Measurements from ENCODE around the gene EP400.
"Not testable (repeated sequence)": the region's sequence is repeated elsewhere in the genome, so short reads cannot be mapped to it uniquely, and the experiment has no call there.

EP400 gene

DNA sequence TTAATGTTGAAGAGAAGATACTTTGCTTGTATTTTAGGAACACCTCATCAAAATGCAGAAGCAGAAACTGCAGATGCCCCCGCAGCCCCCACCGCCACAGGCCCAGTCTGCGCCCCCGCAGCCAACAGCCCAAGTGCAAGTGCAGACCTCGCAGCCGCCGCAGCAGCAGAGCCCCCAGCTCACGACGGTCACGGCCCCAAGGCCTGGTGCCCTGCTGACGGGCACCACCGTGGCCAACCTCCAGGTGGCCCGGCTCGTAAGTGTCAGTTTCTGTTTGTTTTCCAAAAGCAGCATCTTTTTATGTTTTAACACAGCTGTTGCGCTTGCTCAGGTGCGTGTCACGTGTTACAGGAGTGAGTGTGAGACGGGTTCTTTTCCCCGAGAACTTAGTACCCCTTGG lies 114.9 kb downstream of the EP400 start:
- no peak for DNase-seq

DNA sequence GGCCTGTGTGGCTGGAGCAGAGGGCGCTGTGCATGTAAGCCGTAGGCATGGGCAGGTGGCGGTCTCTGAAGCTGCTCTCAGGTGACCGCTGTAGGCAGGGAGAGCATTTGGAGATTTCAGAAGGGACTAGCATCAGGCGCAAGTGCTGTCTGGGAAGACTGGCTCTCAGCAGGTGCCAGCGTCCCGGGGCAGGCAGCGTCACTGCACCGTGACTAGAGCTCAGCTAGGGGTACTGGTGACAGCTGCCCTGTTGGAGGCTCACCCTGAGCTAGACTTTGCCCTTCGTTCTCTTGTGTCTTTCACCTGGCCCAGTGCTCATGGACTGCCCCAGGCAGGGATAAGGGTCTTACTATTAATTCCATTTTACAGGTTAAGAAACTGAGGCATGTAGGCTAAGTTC lies 115.5 kb downstream of the EP400 start:
- no peak for DNase-seq

DNA sequence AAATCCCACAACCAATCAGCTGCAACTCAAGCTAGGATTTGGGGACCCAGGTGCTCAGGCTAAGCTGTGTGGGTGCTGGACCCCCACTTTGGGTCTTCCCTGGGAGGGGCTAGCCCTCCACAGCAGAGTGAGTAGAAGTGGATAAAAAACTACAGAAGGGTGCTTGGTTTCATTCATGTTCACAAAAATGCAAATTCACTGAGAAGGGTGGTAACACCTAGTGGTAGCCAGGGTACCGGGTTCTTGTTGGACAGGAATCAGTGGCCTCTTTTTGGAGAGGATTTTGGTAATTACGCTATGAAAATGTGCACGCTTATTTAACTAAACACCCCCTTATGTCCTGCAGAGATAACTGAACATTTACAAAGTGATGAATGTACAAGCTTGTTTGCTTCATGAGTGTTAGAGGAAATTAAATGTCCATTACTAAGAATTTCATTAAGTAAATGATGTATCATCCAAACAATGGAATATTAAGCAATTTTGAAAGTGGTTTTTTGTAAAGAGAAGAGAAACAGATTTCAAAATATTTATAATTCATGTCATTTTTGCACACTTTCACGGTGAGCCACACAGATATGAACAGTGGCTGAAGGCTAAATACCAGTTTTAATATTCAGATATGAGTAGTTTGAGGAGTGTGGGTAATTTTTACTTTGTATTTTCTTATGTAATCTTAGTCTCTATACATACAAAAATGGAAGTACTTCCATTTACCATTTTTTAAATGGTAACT lies 116.0 kb downstream of the EP400 start:
- no peak for DNase-seq

DNA sequence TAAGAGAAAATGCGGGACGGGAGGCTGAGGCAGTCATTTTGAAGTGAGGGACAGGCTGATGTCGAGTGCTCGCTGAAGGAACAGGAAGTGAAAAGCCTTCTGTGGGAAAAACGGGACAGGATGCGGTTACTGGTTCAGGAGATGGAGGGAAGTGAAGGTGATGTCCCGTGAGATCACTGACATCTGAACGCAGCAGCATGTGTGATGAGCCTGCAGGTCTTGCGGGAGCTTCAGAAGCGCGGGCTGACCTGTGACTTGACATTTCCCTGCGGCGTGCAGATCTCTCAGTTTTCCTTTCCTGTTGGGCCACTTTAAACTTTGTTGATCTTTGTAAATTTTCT lies 116.6 kb downstream of the EP400 start:
- peak in 1 of 58 donors; percentile 28 for DNase-seq

DNA sequence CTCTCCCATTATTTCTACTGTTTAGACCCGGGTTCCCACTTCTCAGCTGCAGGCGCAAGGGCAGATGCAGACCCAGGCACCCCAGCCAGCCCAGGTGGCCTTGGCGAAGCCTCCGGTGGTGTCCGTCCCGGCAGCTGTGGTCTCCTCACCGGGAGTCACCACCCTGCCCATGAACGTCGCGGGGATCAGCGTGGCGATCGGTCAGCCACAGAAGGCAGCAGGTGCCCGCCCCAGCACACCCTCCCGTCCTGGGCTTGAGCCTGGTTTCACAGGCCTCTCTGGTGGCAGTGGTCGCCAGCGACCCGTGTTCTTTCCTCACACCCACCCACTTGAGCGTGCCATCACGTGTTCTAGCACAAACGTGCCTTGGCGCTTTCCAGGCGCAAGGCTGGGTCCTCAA lies 117.0 kb downstream of the EP400 start:
- no peak for DNase-seq

DNA sequence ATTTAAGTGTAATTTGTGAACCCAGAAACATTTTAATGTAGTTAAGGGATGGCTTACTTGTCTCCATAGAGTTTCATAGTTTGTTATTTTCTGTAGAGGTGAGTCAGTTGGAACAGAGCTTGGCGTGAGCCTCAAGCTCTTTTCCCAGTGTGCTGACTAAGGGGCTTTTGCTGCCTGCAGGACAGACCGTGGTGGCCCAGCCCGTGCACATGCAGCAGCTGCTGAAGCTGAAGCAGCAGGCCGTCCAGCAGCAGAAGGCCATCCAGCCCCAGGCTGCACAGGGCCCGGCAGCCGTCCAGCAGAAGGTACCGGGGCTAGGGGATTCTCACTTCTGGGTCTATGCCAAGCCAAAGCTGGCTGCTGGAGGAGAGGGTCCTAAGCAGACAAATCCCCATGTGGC lies 117.4 kb downstream of the EP400 start:
- no peak for DNase-seq

GRCh38 chr12:132068250-132068649 lies 118.5 kb downstream of the EP400 start:
- DNase-seq = no peak

DNA sequence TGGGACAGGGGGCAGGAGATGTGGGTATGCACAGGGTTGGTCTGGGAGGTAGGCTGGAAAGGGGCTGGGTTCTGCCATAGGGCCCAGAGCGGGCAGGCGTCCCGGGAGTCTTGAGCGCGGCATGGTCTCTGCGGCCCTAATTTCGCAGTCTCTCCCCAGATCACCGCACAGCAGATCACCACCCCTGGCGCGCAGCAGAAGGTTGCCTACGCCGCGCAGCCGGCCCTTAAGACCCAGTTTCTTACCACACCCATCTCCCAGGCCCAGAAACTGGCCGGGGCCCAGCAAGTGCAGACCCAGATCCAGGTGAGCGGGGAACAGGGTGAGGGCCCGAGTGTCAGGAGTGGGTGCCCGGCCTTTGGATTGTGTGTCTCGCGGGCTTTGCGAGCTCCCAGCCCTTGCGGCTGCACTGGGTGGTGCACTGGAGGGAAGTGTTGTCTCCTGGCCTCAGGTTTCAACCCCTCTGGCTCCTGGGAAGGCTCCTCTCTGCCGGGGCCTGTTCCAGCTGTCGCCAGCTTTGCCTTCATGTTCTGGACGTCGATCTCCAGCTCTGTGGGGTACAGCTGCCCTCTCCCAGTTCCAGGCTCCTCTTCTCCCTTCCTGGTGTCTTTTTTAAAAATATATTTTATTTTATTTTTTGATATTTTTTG lies 119.7 kb downstream of the EP400 start:
- DNase-seq = no peak

GRCh38 chr12:132070298-132070697 lies 120.6 kb downstream of the EP400 start:
- DNase-seq = no peak

DNA sequence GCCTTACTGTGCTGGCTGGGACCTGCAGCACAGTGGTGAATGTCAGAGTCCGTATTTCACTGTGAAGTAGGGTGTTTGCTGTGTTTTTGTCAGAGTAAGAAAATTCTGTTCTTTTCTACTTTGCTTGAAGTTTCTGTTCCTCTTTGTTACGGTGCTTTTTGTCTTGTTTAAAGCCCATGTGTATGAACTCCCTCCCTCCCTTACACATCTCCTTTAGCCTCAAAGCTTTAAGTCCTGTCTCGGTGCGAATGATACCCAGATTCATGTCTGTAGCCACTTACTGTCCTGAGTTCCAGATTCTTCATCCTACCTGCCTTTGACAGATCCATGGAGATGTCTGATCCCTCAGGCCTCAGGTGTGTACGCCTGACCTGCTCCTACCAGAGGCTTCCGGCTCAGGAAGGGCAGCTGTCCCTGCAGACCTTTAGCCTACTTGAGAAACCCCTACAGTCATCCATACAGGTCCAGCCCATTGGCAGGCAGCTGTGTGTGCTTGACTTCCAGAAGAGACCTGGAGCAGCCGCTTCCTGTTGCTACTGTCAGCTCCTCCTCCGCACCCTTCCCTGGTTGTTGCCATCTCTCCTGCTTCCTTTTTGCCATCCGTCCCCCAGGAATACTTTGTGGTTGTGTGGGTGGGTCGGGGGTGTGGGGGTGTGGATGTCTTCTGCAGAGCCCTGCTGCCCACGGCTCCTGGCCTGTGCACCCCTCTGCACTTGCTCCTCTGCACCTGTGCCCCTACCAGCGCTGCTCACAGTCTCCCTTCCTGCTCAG lies 121.5 kb downstream of the EP400 start:
- DNase-seq = no peak

DNA sequence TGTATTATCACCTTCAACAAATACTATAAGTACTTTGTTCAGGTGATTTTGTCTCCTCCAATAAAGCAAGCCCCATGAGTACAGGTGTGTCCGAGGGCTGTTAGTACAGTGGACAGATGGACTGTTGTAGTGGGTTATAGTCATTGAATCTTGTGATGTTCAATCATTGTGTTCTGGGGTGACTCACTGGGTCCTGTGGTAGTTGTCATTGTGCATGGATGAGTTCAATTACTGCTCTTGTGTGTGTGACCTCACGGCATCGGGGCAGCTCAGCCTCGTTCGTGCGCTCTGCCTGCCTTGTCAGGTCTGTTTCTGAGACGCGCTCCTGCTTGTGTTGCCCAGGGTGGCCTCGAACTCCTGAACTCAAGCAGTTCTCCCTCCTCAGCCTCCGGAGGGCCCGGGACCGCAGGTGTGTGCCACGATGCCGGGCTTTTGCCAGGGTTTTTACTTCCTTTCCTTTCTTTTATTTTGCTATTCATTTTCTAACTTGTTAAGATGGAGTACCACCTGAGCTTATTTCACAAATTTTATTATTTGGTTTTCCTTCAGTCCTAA lies 122.2 kb downstream of the EP400 start:
- no peak for DNase-seq

- DNase-seq = no peak
Observed at GRCh38 chr12:132074216-132074615, 124.5 kb downstream of the EP400 start.

DNA sequence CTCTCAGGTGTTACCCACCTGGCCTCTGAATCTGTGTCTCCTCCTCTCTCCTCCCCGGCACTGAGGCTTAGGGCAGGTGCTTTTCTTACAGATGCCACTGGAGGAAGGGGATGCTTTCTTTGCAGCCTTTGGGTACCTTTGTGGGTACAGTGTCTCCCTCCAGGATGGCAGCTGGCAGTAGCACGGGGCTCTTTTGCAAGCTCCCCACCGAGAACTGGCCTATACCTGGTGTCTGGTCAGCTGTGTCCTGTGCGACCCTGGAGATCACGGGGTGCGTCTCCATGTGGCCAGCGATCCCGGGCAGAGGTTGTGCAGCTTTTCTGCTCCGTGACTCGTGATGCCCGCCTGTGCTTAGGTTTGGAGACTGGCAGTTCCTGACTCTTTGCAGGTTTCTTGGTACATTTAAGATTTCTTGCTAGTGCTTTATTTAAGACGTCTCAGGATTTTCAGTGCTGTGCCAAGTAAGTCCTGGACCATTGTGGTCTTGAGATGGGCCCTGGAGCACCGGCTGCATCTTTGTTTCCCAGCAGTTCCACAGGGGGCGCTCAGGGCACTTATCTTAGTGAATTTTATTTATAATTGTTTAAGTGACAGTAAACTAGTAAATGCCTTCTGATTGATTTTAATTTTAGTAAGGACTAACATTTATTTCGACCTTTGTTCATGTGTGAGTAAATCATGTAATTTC lies 125.4 kb downstream of the EP400 start:
- no peak for DNase-seq

DNA sequence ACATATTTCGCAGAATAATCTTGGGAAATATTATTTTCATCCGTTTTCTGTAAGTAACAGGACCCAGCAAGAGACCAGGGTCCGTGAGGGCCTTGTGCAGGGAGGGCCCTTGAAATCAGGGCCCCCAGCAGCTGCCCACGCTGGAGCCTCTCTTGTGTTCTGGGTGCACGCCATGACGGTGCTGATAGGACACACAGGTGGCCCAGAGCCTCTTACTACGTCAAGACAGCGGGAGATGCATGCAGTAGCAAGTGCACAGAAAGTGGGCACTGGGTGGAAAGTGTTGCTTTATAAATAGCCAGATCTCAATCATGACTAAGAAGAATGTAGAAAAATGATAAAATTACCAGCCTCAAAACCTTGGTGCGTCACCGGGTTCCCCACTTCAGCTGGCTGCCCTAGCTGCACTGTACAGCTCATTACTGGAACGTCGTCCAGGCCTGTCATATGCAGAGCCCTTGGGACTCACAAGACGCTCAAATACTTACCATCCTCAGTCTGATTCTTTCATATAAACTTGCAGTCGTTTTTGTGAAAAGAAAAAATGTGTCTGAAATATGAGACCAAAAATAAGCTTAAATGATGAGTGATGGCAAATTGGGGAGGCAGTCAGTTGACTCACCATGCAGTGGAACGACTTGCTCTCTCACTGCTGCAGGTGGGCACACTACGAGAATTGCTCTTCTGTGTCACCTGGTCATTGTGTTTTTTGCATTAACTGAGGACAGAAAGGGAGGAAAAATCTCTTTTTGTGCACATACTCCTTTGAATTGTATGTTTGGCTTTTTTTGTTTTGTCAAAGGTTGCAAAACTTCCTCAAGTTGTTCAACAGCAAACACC lies 126.2 kb downstream of the EP400 start:
- DNase-seq = peak in 8 of 58 donors; percentile 7 to 38 (median 24)

DNA sequence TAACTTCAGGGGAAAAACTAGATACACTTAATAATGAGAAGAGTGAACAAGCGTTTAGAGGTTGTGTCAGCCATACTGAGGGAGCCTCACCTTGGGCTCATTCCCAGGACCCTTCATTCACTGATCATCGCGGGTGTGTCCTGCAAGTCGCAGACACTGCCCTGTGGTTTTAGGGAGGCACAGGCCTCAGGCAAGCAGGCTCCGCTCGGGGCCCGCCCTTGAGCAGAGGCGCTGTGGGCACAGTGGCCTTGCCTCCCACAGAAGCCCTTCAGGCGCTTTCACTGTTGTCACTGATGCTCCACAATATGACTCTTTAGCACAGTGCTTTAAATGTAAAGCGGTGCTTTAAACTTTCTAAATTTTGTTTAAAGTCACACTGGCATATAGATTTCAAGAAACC lies 127.0 kb downstream of the EP400 start:
- DNase-seq = no peak

DNA sequence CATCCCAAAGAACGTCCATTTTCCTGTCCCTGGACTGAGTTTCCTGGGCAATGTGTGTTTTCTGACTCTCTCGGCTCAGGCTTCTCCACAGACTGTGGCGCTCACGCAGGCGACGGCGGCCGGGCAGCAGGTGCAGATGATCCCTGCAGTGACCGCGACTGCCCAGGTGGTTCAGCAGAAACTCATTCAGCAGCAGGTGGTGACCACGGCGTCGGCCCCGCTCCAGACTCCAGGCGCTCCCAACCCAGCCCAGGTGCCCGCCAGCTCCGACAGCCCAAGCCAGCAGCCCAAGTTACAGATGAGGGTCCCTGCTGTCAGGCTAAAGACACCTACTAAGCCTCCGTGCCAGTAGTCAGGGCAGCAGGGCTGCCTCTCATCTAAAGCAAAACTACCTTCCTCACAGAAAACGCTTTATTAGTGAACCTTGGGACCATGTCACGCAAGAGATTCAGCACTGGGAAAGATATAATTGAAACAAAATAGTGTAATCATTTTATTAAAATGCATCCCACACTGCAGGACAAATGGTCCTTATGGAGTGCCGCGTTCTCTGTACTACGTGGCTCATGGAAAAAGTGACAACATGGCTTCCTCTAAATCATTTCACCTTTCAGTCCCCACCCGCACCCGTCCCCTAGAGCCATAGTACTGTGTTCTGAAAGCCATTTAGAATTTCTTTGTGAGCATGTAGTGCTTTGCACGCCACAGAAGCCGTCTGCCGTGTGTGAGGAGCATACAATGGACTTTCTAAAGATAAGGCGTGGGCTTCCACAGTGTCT lies 127.8 kb downstream of the EP400 start:
- no peak for DNase-seq

GRCh38 chr12:132078190-132078589 lies 128.4 kb downstream of the EP400 start:
- DNase-seq = peak in 1 of 58 donors; percentile 20

- no peak for DNase-seq
Observed at GRCh38 chr12:132079200-132079599, 129.5 kb downstream of the EP400 start.

DNA sequence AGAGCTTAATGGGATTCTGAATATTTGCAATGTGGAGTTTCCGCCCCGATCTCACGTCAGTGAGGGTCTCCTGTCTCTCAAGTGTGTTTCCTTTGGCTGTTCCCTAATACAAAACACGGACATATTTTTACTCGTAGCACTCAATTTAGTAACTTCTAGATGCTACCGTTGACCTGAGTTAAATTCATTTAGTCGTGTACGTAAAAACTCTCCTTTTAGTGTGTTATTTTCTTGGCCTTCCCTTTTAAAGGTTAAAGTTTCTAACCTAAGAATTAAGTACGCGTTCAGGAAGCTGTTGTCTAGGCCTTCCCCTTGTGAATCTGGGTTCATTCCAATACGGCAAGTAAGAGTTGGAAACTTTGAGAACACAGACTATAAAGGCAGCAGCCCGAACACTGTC lies 130.0 kb downstream of the EP400 start:
- no peak for DNase-seq

GRCh38 chr12:132080515-132080914 lies 130.8 kb downstream of the EP400 start:
- DNase-seq = not testable (repeated sequence)

Data from anterior cingulate cortex (tissue), 58 donors.